HepG2 (cell line): Measurements from ENCODE around the gene DAD1. TPM values are rescaled to one million over a fixed set of nuclear protein-coding genes. Genes with fewer than 3 reads are reported as not detected.
A peak's percentile ranks its signal among the peaks of the same experiment; 100 is the strongest.

Source experiments
- CEBPG ChIP-seq: IDR thresholded peaks from 2 replicates; pipeline ENCODE4 v1.6.1; 2016
- CREM ChIP-seq, 2 experiments: sonication (generic) in 1 of 2; formaldehyde crosslinking in 1 of 2; IDR thresholded peaks; 2 replicates each; pipeline versions ENCODE4 v1.4.0 to v1.6.1; 2016 to 2020; ENCODE audit warnings: antibody characterized with exemption in 1 of 2, mild to moderate bottlenecking in 1 of 2, missing genetic modification reagents in 1 of 2
- KLF13 ChIP-seq: sonication (generic); formaldehyde crosslinking; IDR thresholded peaks from 2 replicates; pipeline ENCODE4 v1.4.0; 2020; ENCODE audit warnings: mild to moderate bottlenecking, missing genetic modification reagents
- KLF16 ChIP-seq, 2 experiments: sonication (generic) in 1 of 2; formaldehyde crosslinking in 1 of 2; IDR thresholded peaks; 2 replicates each; pipeline versions ENCODE4 v1.6.1 to v1.8.0; 2016 to 2023; ENCODE audit warnings: missing genetic modification reagents in 2 of 2, missing compliant biosample characterization in 1 of 2
- TAF15 ChIP-seq: fragments of 200-400 bp; formaldehyde crosslinking; IDR thresholded peaks from one replicate; pipeline ENCODE4 v1.6.1; 2018; ENCODE audit warnings: mild to moderate bottlenecking, low read depth, low read length; ENCODE audit not compliant: poor library complexity, severe bottlenecking
- ZFP82 ChIP-seq: sonication (generic); formaldehyde crosslinking; IDR thresholded peaks from 2 replicates; pipeline ENCODE4 v1.5.1; 2020; ENCODE audit warnings: mild to moderate bottlenecking, missing genetic modification reagents, borderline replicate concordance
- ZFP91 ChIP-seq: sonication (generic); formaldehyde crosslinking; IDR thresholded peaks from 2 replicates; pipeline ENCODE4 v1.9.0; 2022; ENCODE audit warnings: missing genetic modification reagents, mild to moderate bottlenecking, borderline replicate concordance
- ZNF280D ChIP-seq: sonication (generic); formaldehyde crosslinking; IDR thresholded peaks from 2 replicates; pipeline ENCODE4 v1.5.1; 2020; ENCODE audit warnings: mild to moderate bottlenecking, missing genetic modification reagents
- ZNF350 ChIP-seq: sonication (generic); formaldehyde crosslinking; IDR thresholded peaks from 2 replicates; pipeline ENCODE4 v1.4.0; 2020; ENCODE audit warnings: mild to moderate bottlenecking, low read depth, missing genetic modification reagents, borderline replicate concordance
- ZNF530 ChIP-seq: sonication (generic); formaldehyde crosslinking; IDR thresholded peaks from 2 replicates; pipeline ENCODE4 v1.5.0; 2020; ENCODE audit warnings: low read depth, mild to moderate bottlenecking, missing genetic modification reagents
- ZNF563 ChIP-seq: sonication (generic); formaldehyde crosslinking; IDR thresholded peaks from 2 replicates; pipeline ENCODE4 v1.8.0; 2022; ENCODE audit warnings: mild to moderate bottlenecking, moderate library complexity, missing genetic modification reagents
- ZNF839 ChIP-seq: sonication (generic); formaldehyde crosslinking; IDR thresholded peaks from 2 replicates; pipeline ENCODE4 v1.4.0; 2020; ENCODE audit warnings: missing genetic modification reagents, mild to moderate bottlenecking, borderline replicate concordance
- ZNF883 ChIP-seq: sonication (generic); formaldehyde crosslinking; IDR thresholded peaks from 2 replicates; pipeline ENCODE4 v1.5.1; 2020; ENCODE audit warnings: mild to moderate bottlenecking, missing genetic modification reagents; ENCODE audit errors: not compliant biosample characterization
- polyA plus RNA-seq, 8 experiments: library from polyadenylated mRNA; depleted of rRNA in 3 of 8; stranded (reverse) in 7 of 8; unstranded in 1 of 8; fragments of >200 nt; fragmentation: Illumina TruSeq in 4 of 8; extraction: Trizol in 4 of 8; gene quantifications; 2 replicates each; pipeline versions ENCODE4 v1.2.1 to v1.2.3, GENCODE V29; 2011 to 2016; ENCODE audit warnings: low read depth in 4 of 8, missing spikeins in 1 of 8, mixed read lengths in 1 of 8; ENCODE audit not compliant: insufficient read depth in 1 of 8
- total RNA-seq, 5 experiments: library from RNA; depleted of rRNA; stranded (reverse); fragments of >200 nt; fragmentation: Illumina TruSeq; extraction: Trizol; gene quantifications; 2 replicates each; pipeline ENCODE4 v1.2.3, GENCODE V29; 2016; ENCODE audit warnings: low read depth in 1 of 5
- TF ChIP-seq, protein P1 (sequence below): sonication (generic); formaldehyde crosslinking; IDR thresholded peaks from 2 replicates; pipeline ENCODE4 v1.4.0; 2020; ENCODE audit warnings: missing genetic modification reagents
- TF ChIP-seq, protein P2 (sequence below): sonication (generic); formaldehyde crosslinking; IDR thresholded peaks from 2 replicates; pipeline ENCODE4 v1.4.0; 2020; ENCODE audit warnings: missing genetic modification reagents
- TF ChIP-seq, protein P3 (sequence below): sonication (generic); formaldehyde crosslinking; IDR thresholded peaks from 2 replicates; pipeline ENCODE4 v1.8.0; 2022; ENCODE audit warnings: mild to moderate bottlenecking, missing genetic modification reagents, borderline replicate concordance

Gene DAD1
- total and polyA plus RNA-seq, 2 of the 13 experiments (the other 11 are each of a cell fraction or from before 2014, with no cell fraction given) = 558 to 626 TPM

- peak; percentile 95 for TF ChIP-seq ZFP91 (CRISPR knock-in tag)
- TF ChIP-seq KLF13 (CRISPR knock-in tag) = peak; percentile 74
- 0 out of 2 replicates have a peak, but pooled peaks have one; percentile 37 for TF ChIP-seq CREM (IDR thresholded peaks at IDR 0.05)
- no peak; the same call in 1 of the 2 replicates for TF ChIP-seq CREM (CRISPR knock-in tag; IDR thresholded peaks at IDR 0.05)
- 0 out of 2 replicates have a peak, but pooled peaks have one; percentile 13 for TF ChIP-seq ZFP82
- peak; percentile 79; the same call in 1 of the 2 replicates for TF ChIP-seq ZNF839
- TF ChIP-seq ZNF883 (CRISPR knock-in tag) = peak; percentile 67
- TF ChIP-seq KLF16 (CRISPR knock-in tag; IDR thresholded peaks at IDR 0.05) = peak; percentile 36 to 41; a peak in 2 of 4 replicates
- TF ChIP-seq ZNF530 = no peak
- TF ChIP-seq, protein P1, sequence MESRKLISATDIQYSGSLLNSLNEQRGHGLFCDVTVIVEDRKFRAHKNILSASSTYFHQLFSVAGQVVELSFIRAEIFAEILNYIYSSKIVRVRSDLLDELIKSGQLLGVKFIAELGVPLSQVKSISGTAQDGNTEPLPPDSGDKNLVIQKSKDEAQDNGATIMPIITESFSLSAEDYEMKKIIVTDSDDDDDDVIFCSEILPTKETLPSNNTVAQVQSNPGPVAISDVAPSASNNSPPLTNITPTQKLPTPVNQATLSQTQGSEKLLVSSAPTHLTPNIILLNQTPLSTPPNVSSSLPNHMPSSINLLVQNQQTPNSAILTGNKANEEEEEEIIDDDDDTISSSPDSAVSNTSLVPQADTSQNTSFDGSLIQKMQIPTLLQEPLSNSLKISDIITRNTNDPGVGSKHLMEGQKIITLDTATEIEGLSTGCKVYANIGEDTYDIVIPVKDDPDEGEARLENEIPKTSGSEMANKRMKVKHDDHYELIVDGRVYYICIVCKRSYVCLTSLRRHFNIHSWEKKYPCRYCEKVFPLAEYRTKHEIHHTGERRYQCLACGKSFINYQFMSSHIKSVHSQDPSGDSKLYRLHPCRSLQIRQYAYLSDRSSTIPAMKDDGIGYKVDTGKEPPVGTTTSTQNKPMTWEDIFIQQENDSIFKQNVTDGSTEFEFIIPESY (CRISPR knock-in tag) = no peak
- peak; percentile 94 for TF ChIP-seq ZNF350 (CRISPR knock-in tag)
- no peak for TF ChIP-seq ZNF280D (CRISPR knock-in tag)
- peak; percentile 95 for TF ChIP-seq TAF15
- TF ChIP-seq, protein P2, sequence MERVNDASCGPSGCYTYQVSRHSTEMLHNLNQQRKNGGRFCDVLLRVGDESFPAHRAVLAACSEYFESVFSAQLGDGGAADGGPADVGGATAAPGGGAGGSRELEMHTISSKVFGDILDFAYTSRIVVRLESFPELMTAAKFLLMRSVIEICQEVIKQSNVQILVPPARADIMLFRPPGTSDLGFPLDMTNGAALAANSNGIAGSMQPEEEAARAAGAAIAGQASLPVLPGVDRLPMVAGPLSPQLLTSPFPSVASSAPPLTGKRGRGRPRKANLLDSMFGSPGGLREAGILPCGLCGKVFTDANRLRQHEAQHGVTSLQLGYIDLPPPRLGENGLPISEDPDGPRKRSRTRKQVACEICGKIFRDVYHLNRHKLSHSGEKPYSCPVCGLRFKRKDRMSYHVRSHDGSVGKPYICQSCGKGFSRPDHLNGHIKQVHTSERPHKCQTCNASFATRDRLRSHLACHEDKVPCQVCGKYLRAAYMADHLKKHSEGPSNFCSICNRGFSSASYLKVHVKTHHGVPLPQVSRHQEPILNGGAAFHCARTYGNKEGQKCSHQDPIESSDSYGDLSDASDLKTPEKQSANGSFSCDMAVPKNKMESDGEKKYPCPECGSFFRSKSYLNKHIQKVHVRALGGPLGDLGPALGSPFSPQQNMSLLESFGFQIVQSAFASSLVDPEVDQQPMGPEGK = peak; percentile 81
- TF ChIP-seq, protein P3, sequence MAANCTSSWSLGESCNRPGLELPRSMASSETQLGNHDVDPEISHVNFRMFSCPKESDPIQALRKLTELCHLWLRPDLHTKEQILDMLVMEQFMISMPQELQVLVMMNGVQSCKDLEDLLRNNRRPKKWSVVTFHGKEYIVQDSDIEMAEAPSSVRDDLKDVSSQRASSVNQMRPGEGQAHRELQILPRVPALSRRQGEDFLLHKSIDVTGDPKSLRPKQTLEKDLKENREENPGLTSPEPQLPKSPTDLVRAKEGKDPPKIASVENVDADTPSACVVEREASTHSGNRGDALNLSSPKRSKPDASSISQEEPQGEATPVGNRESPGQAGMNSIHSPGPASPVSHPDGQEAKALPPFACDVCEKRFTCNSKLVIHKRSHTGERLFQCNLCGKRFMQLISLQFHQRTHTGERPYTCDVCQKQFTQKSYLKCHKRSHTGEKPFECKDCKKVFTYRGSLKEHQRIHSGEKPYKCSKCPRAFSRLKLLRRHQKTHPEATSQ = no peak
- no peak; the same call in 1 of the 2 replicates for TF ChIP-seq CEBPG (CRISPR knock-in tag)
- peak; percentile 92 for TF ChIP-seq ZNF563
Measured at GRCh38 chr14:22598099-22598895, 9.3 kb upstream of the DAD1 start, which contains the start of gene ABHD4 (continued).
